A673 (cell line): Measurements from ENCODE around the gene PELI1.

ENCODE experiments used
- EZH2 ChIP-seq: fragments of 200-600 bp; sonication (generic); IDR thresholded peaks from 2 replicates; pipeline ENCODE4 v1.6.1; 2017; ENCODE audit warnings: borderline replicate concordance, low read depth, mild to moderate bottlenecking, mixed read lengths, antibody characterized with exemption, low read length; ENCODE audit not compliant: poor library complexity, severe bottlenecking
- TF ChIP-seq, protein P1 (sequence below): fragments of 300-800, 200-600 bp; sonication (generic); conservative IDR thresholded peaks from 2 replicates; pipeline ENCODE4 v1.5.1; 2017; ENCODE audit warnings: low read depth, mild to moderate bottlenecking, antibody characterized with exemption, low read length, moderate library complexity, mixed read lengths

DNA sequence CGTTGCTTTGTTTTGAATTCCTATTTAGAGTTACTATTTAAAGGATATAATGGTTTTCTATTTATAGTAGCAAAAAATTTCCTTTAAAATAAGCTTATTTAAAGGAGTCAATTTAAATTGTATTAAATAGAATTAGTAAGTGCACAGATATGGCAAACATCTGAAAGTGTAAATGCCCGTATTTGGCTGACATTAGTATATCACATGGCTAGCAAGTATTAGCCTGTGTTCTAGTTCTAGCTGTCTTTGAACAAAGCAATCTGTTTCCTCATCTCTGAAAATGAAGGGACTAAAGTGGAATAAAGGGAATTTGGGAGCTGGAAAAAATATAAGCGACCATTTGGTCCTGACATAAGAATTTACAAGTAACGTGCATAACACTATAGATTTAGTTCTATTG, 32.2 kb downstream of the PELI1 start:
- TF ChIP-seq, protein P1, sequence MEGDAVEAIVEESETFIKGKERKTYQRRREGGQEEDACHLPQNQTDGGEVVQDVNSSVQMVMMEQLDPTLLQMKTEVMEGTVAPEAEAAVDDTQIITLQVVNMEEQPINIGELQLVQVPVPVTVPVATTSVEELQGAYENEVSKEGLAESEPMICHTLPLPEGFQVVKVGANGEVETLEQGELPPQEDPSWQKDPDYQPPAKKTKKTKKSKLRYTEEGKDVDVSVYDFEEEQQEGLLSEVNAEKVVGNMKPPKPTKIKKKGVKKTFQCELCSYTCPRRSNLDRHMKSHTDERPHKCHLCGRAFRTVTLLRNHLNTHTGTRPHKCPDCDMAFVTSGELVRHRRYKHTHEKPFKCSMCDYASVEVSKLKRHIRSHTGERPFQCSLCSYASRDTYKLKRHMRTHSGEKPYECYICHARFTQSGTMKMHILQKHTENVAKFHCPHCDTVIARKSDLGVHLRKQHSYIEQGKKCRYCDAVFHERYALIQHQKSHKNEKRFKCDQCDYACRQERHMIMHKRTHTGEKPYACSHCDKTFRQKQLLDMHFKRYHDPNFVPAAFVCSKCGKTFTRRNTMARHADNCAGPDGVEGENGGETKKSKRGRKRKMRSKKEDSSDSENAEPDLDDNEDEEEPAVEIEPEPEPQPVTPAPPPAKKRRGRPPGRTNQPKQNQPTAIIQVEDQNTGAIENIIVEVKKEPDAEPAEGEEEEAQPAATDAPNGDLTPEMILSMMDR: no peak
- no peak for TF ChIP-seq EZH2
